ENCODE measurements around the gene HCAR3. TPM values are rescaled to one million over a fixed set of nuclear protein-coding genes. Genes with fewer than 3 reads are reported as not detected.

HCAR3 gene
- polyA plus RNA-seq, 1 donor from 2014 or later = not detected

GRCh38 chr12:122668268-122668667, 48.3 kb downstream of the HCAR3 start:
- Mint-ChIP-seq H3K4me1 (peaks cover 0 to 2% (median 1%) of the 10 kb centered on the region in 3 donors), H3K27me3 (peaks cover 2% of the 10 kb centered on the region), H3K27ac (no peak overlapping the region), H3K36me3 (no peaks in the 10 kb centered on the region), H3K9me3 (peaks cover 0 to 4% (median 0%) of the 10 kb centered on the region in 3 donors), H3K4me3 (no peak overlapping the region)

GRCh38 chr12:122665759-122666158, 50.9 kb downstream of the HCAR3 start:
- Mint-ChIP-seq H3K27ac (no peak overlapping the region), H3K4me3 (no peak overlapping the region), H3K36me3 (peaks cover 3% of the 10 kb centered on the region), H3K27me3 (no peaks in the 10 kb centered on the region), H3K4me1 (no peaks in the 10 kb centered on the region), H3K9me3 (no peaks in the 10 kb centered on the region)

- no peak overlapping the region for H3K4me3 Mint-ChIP-seq
- no peaks in the 10 kb centered on the region for H3K9me3 Mint-ChIP-seq
- no peaks in the 10 kb centered on the region for H3K27me3 Mint-ChIP-seq
- no peak overlapping the region for H3K27ac Mint-ChIP-seq
- peaks cover 3% of the 10 kb centered on the region for H3K36me3 Mint-ChIP-seq
- H3K4me1 Mint-ChIP-seq = no peaks in the 10 kb centered on the region
These were observed 51.3 kb downstream of the HCAR3 start for GRCh38 chr12:122665349-122665748.

Other genes starting within 250 kb of the HCAR3 start
- gene ZCCHC8, start 215.9 kb downstream of the HCAR3 start, polyA plus RNA-seq = 13.6 TPM
- 61.0 TPM for gene RSRC2, start 189.9 kb downstream of the HCAR3 start, polyA plus RNA-seq
- 5.2 TPM for gene KNTC1, start 189.6 kb downstream of the HCAR3 start, polyA plus RNA-seq
- gene HCAR2, start 13.5 kb downstream of the HCAR3 start, polyA plus RNA-seq = not detected
- gene HCAR1, start 14.0 kb upstream of the HCAR3 start, polyA plus RNA-seq = not detected
- gene DENR, start 36.0 kb upstream of the HCAR3 start, polyA plus RNA-seq = 68.1 TPM
- 1.3 TPM for gene CCDC62, start 57.8 kb upstream of the HCAR3 start, polyA plus RNA-seq
- 58.3 TPM for gene HIP1R, start 118.6 kb upstream of the HCAR3 start, polyA plus RNA-seq
- 48.1 TPM for gene VPS37B, start 179.3 kb upstream of the HCAR3 start, polyA plus RNA-seq
- gene ABCB9, start 249.7 kb upstream of the HCAR3 start, polyA plus RNA-seq = 0.93 TPM